GM19351 (cell line): ENCODE data around the gene PARP16.
A peak's percentile ranks its signal among the peaks of the same experiment; 100 is the strongest.

ENCODE experiments used
- ATAC-seq: cut with Tn5 transposase; IDR thresholded peaks from one replicate; pipeline ENCODE4 v1.9.1; 2021; ENCODE audit warnings: mild to moderate bottlenecking, moderate library complexity; ENCODE audit not compliant: unreplicated experiment

The PARP16 gene

DNA sequence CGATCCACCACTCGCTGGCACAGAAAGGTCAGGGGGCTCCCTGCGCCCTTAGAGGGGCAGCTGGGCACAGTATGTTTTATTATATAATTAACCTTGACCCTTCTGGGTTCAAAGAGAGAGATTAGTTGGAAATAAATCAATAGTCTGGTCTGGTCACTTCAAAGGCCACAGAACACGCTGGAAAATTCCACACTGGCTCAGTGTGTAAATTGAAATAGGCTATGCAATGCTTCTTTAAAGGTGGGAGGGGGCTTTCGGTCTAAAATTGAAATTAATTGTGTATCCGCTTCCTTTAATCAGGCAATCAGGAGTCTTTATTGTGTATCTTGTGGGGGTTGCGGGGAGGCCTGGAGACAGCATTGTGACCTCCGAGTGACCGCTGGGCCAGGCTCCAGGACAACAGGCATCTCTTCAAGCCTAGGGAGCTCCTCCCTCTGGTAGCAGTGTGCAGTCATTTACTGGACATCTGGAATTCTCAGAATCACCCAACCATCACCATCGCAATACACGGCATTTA lies 25.8 kb upstream of the PARP16 start:
- no peak for ATAC-seq

DNA sequence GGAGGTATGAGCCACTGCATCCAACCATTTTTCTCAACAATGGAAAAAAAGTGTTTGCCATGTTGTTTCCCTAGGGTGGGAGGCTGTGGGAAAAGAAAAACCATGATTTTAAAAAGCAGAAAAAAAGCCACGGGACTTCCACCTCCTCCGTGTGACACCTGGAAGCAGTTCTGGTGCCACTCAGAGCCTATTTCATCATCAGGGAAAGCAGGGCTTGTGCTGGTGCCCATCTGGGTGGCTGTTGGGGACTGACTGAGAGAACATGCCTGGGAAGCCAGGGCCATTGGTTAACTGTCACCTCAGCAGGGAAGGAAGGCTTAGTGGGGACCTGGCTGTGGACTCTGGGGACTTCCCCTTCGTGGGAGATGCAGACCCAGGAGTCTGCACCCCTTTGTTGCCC lies 25.1 kb upstream of the PARP16 start:
- no peak for ATAC-seq

DNA sequence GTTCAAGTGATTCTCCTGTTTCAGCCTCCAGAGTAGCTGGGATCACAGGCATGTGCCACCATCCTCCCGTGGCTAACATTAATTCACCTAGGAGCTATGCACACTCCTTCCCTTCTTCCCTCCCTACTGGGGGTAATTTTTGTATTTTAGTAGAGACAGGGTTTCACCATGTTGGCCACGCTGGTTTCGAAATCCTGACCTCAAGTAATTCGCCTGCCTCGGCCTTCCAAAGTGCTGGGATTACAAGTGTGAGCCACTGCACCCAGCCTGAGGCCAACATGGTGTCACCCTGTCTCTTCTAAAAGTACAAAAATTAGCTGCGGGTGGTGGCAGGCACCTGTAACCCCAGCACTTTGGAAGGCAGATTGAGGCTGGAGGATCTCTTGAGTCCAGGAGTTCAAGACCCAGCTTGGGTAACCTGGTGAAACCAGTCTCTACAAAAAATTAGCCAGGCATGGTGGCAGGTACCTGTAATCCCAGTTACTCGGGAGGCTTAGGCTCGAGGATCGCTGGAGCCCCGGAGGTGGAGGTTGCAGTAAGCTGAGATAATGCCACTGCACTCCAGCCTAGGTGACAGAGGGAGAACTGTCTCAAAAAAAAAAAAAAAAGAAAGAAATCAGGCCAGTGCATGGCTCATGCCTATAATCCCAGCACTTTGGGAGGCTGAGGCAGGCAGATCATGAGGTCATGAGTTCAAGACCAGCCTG lies 23.9 kb upstream of the PARP16 start:
- ATAC-seq, result no peak

DNA sequence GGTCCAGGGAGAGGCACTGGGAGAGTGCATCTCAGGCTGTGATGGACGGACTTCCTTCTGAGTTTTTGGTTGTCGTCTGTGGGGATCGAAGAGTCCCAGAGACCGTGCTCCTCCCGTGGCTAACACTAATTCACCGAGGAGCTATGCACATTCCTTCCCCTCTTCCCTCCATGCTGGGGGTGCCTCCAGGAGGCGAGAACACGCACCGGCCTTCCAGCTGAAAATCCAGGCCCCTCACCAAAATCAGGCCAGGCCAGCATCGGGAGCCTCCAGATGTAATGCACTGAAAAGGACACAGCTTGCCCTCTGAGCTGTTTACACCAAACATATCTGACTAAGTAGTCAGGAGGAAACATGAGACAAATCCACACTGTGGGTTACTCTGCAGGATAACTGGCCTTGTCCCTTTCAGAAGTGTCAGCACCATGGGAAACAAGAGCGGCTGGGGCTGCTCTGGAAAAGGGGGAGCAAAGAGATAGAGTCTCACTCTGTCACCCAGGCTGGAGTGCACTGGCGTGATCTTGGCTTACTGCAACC lies 23.3 kb upstream of the PARP16 start:
- ATAC-seq, result no peak

DNA sequence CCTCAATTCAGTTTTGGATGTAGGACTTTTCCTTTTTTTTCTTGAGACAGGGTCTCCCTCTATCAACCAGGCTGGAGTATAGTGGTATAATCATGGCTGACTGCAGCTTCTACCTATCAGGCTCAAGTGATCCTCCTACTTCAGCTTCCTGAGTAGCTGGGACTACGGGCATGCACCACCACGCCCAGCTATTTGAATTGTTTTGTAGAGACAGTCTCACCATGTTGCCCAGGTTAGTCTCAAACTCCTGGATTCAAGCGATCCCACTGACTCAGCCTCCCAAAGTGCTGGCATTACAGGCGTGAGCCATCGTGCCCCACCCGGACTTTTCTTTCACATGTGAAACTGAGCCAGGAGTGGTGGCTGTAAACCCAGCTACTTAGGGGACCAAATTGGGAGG lies 21.3 kb upstream of the PARP16 start:
- no peak for ATAC-seq

DNA sequence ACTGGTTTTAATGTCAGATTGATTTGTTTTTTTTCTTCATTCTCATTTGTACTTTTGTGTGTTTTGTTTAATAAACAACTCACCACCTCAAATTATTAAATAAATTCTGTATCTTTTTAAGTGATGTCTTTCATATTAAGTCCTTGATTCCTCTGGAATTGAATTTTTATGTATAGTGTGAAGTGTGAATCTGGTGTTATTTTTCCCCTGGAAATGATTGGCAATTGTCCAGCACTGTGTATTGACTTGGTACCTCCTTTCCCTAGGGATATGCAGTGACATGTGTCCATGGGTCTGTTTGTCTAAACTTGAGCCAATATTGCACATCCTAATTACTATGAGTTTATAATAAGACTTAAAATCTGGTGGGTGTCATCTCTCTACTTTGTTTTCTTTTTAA lies 19.9 kb upstream of the PARP16 start:
- no peak for ATAC-seq

DNA sequence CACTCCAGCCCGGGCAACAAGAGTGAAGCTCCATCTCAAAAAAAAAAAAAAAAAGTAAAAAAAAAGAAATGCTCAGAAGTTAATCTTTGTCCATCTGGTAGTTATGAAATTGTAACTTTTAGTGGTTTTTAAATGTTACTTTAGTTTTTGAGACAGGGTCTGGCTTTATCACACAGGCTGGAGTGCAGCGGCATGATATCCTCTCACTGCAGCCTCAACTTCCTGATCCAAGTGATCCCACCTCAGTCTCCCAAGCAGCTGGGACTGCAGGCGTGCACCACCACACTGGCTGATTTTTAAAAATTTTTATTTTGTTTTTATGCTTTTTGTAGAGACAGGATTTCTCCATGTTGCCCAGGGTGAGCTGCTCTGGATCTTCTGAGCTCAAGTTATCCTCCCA lies 19.1 kb upstream of the PARP16 start:
- no peak for ATAC-seq

DNA sequence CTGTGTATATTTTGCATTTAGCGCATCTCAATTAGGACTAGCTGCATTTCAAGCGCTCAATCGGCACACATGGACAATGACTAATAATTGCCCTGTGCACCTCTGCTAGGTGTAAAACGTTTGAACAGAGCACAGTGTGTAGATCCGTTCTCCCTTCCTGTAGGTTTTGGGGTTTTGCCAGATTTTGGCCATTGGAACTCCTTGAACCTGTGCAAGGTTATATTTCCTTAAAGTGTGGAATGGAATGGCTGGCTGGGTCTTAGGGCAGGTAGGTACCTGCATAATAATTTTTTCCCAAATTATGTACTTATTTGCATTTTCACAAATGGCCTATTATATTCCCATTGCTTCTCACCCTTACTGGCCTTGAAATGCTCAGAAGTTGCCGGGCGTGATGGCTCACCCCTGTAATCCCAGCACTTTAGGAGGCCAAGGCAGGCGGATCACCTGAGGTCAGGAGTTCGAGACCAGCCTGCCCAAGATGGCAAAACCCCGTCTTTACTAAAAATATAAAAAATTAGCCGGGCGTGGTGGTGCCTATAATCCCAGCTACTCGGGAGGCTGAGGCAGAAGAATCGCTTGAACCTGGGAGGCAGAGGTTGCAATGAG lies 18.6 kb upstream of the PARP16 start:
- ATAC-seq, result no peak

DNA sequence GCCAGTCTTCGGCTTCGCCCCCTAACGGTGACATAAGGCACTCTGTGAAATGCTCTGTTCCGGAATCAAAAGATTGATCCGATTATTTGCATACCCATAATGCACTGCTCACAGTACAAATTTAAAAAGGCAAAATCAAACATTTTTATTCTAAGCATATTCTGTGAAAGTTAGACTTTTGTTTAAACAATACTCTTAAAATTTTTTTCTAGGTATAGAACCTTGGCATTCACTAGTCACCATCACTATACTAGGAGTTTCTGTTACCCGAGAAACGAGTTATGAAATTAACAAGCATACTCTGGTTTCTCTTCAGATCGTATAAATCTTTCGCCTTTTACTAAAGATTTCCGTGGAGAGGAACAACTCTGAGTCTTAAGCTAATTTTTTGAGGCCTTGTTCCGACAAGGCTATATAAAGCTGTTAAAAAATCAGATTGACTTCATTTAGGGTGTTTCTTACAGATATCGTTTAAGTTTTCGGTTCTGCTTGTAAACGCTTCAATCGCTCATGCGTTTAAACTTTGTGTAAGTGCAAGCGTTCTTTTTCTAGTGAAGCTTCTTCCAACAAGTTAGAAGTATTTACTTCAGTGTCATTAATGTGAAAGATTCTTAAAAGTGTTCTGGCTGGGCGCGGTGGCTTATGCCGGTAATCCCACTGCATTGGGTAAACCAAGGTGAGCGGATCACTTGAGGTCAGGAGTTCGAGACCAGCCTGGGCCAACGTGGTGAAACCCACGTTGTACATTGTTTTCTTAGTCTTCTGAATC lies 17.9 kb upstream of the PARP16 start, which contains the start of gene RNU5B-1:
Gene RNU5B-1, plus strand, starts transcription at position 297 of the 769 bp plus-strand sequence.
- ATAC-seq, result peak; percentile 63

DNA sequence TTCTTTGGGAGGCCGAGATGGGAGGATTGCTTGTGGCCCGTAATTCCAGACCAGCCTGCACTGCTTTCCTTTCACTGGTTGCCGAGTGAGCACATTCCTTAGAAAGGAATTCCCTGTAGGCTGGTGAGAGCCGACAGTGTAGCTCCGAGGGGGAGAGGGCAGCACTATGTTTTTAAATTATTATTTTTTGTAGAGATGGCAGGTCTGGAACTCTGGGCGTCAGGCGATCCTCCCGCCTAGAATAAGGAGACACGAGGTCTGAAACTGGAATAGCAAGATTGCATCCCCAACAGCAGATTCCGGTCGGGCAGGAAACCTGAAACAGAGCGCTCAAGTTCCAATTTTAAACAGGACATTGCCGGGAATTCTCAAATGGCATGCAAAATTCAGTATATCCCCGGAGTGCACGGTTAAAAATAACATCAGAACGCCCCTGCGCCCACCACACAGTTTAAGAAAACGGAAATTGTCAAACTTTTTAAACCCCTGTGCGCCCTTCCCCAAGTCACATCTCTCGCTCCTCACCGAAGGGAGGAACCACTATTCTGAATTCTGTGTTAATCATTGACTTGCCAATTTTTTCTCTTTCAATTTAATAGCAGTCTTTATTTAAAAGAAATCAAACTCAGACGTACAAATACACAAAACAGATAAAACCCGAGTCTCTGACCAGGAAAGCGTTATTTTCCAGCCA lies 17.2 kb upstream of the PARP16 start:
- no peak for ATAC-seq

DNA sequence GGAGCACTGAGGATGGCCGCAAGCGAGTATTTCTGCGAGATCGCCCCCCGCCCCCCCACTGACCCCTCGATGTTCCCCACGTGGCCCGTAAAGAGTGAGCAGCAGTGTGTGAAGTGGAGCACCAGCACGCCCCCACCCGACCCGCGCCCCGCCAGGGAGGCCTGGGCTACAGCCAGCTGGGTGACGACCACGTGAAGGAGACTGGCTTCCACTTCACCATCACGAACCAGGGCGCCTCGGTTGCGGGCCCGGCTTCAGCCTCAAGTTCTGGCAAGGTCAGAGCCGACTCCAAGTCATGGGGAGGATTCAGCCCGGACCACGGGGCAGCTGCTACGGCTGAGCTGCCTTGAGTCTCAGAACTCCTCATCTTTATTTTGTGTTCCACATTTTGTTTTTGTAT lies 15.4 kb upstream of the PARP16 start:
- ATAC-seq, result no peak

DNA sequence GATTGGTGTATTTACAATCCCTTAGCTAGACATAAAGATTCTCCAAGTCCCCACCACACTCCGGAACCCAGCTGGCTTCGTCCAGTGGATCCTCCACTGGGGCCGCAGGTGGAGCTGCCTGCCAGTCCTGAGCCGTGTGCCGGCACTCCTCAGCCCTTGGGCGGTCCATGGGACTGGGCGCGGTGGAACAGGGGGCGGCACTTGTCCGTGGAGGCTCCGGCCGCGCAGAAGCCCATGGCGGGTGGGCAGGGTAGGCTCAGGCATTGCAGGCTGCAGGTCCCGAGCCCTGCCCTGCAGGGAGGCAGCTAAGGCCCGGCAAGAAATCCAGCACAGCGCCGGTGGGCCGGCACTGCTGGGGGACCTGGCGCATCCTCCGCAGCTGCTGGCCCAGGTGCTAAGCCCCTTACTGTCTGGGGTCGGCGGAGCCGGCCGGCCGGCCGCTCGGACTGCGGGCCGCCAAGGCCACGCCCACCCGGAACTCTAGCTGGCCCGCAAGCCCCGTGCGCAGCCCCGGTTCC lies 14.3 kb upstream of the PARP16 start:
- ATAC-seq, result no peak

DNA sequence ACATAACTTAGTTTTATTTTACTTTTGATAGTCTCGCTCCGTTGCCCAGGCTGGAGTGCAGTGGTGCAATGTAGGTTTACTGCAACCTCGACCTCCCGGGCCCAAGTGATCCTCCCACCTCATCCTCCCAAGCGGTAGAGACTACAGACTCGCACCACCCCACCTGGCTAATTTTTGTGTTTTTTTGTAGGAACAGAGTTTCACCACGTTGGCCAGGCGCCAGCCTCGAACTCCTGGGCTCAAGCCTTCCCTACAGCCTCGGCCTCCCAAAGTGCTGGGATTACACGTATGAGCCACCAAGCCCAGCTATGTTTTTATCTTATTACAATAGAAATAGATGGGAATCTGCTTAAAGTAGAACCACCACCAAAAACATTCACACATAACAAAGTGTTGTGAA lies 12.0 kb upstream of the PARP16 start:
- ATAC-seq, result no peak

DNA sequence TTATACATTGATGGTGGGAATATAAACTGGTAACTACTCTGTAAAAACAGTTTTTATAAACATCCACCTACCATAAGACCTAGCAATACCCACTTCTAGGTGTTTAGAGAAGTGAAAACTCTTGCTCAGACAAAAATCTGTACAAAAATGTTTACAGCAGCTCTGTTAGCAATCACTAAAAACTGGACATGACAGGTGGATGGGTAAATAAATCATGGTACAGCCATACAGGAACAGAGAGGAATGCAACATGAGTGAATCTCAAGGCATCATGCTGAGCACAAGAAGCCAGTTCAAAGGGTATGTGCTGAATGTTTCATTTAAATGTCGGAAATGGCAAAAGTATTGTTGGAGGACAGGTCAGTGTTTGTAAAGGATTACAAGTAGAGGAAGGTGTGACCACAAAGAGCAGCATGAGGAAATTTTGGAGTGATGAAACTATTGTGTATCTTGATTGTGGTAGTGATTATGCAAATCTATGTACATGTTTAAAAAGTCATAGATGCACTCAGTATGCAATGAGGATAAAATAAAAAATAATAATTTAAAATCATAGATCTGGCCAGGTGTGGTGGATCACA lies 6.3 kb upstream of the PARP16 start:
- no peak for ATAC-seq

DNA sequence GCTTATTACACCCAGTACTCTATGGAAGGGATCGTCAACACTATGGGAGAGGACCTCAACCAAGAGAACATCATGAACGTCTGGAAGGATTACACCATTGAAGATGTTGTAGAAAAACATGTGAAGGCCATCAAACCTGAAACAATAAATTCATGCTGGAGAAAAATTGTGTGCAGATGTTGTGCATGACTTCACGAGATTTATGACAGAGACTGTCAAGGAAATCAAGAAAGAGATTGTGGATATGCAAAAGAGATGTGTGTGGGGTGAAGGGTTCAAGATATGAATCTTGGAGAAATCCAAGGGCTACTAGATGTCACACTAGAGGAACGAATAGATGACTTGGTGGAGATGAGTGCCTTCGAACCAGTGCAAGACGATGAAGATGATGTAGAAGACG lies 3.5 kb upstream of the PARP16 start:
- no peak for ATAC-seq

DNA sequence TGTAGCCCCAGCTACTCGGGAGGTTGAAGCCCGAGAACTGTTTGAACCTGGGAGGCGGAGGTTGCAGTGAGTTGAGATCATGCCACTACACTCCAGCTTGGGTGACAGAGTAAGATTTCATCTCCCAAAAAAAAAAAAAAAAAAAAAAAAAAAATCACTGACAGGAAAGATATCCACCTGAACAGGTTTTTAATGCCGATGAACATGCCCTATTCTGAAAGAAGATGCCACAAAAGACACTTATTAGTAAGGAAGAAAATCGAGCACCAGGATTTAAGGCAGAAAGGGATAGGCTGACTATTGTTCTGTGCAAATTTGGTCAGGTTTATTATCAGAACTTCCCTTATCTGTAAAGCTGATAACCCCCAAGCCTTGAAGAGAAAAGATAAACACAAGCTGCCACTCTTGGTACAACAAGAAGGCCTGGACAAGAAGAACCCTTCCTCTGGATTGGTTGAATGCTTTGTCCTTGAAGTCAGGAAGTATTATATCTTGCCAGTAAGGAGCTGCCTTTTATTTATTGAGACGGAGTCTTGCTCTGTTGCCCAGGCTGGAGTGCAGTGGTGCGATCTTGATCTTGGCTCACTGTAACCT lies 2.7 kb upstream of the PARP16 start:
- no peak for ATAC-seq

DNA sequence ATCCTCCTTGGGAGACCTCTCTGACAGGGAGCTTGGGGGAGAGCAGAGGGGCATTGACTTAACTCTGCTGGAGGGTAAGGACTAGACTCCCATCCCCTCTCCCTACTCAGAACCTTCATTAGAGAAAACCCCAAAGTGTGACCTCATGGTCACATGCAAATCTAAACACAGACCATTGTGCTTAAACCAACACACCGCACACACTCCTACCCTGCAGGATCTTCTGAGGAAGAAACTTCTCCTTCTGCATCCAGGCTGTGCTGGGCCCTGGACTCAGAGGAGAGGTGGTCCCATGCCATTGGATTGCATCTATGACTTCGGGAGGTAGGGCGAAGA lies 805 bp upstream of the PARP16 start:
- no peak for ATAC-seq

DNA sequence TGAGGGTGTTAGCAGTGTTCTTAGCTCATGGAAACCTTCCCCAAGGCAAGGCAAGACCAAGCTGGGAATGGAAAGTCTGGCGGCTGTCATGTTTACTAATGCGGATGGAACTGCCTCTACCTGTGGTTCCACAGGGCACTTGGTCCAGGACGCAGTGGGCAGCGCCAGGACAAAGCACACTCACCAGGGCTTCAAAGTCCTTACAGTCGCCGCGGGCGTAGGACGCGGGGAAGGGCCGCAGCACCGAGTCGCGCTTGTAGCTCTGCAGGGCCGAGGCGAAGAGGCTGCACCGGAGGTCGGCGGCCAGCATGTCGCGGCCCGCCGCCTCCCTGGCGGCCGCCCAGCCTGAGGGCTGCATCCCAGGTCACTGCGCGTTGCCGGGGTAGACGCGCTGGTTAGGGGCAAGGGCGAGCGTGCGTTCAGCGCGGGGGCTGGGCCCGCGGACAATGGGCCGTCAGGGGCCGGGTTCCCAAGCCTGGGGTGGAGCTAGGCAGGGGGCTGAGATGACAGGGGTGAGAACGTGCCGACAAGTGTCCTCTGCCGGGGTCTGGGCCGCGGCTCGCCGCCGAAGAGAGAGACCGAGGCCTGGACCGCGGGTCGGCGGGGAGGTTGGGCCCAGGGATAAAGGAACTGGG lies 497 bp downstream of the PARP16 start:
- peak; percentile 31 for ATAC-seq

DNA sequence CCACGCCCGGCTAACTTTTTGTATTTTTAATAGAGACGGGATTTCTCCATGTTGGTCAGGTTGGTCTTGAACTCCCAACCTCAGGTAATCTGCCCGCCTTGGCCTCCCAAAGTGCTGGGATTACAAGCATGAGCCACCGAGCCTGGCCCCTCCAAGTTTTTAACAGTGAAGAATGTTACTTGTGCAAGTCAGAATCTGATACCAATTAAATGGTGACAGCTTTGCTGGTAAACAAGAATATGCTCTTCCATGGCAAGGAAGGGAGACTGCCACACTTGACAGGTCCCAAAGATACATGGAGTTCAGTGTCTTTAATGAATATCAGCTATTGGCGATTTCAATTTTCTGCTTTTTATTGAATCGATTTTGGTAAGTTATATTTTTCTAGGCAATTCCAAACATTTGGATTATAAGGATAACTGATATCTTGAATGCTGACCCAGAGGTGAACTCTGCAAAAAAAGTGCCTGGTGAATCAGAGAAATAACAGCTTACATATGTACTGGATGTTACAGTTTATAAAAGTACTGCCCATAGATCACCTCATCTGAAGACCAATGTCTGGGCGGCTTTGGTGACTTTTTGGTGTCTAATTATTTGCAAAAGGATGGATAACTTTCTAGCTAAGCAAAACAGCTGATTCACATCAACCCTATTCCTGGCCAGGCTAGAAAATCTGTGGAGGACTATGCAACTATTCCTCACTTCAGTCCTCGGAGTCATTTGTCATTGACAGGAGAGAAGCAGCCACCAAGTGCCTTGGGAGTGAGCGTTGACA lies 1.2 kb downstream of the PARP16 start:
- no peak for ATAC-seq
